ENCODE data around the gene AFF2. TPM values are rescaled to one million over a fixed set of nuclear protein-coding genes. Genes with fewer than 3 reads are reported as not detected.

AFF2 gene
- total and polyA plus RNA-seq, 2 donors (not counting 3 experiments of a cell fraction or from before 2014, with no cell fraction given): 0.03 to 0.07 TPM

DNA sequence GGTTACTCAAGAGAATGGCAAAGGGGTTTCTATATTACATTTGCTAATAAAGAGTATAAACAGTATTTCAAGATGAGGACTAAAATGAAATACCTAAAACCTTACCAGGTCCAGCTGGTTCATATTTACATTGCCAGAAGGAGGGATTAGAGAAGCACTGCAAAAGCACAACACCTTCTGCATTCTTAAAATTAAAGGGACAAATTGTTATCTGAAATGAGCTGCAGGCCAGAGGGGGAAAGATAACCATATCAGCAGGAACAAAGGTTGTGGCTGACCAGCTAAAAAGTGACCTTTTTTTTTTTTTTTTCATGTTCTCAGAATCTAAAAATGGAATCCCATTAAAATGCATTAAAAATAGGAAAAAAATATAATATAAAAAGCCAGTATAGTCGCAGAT, 39.7 kb downstream of the AFF2 start:
- Histone ChIP-seq H3K4me3 (replicated peaks in 1 of 3; ENCODE audit: insufficient read depth in 1 of 3, low read depth in 1 of 3, low read length in 3 of 3) (no peak overlapping the region), H3K27ac (ENCODE audit: insufficient read depth, low read depth, low read length) (no peak overlapping the region), H3K79me2 (ENCODE audit: control insufficient read depth, insufficient read depth, low read length) (no peaks in the 10 kb centered on the region), H3K4me2 (ENCODE audit: insufficient read depth, low read length) (no peak overlapping the region), H3K9ac (replicated peaks; ENCODE audit: extremely low read depth, insufficient read depth, low read length) (no peak overlapping the region), H3K4me1 (ENCODE audit: control insufficient read depth, extremely low read depth, insufficient read depth, low read length) (no peaks in the 10 kb centered on the region), H3K36me3 (ENCODE audit: control insufficient read depth in 2 of 2, extremely low read depth in 1 of 2, insufficient read depth in 2 of 2, low read length in 2 of 2) (no peaks in the 10 kb centered on the region), H4K20me1 (replicated peaks; ENCODE audit: control insufficient read depth, extremely low read depth, insufficient read depth, low read length) (no peaks in the 10 kb centered on the region), H2AFZ (ENCODE audit: low read depth, low read length) (no peak overlapping the region), H3K9me1 (replicated peaks; ENCODE audit: control insufficient read depth, extremely low read depth, insufficient read depth, low read length) (no peaks in the 10 kb centered on the region), H3K9me3 (replicated peaks; ENCODE audit: control insufficient read depth, insufficient read depth, low read length) (no peaks in the 10 kb centered on the region), H3K27me3 (ENCODE audit: control insufficient read depth in 2 of 2, insufficient read depth in 2 of 2, low read length in 2 of 2) (no peaks in the 10 kb centered on the region)
- ChIA-PET POLR2A (no interaction called here), CTCF (interaction anchor here (1.9 kb wide), 1 partner anchor 9 kb away, joined by 12 read pairs; no protein-coding TSS in a partner anchor)
- intact Hi-C loops (cut with micrococcal nuclease): no loop called here
- TF ChIP-seq POLR2A (IDR thresholded peaks at IDR 0.05; ENCODE audit: low read depth, low read length): no peak
- TF ChIP-seq, protein P1, sequence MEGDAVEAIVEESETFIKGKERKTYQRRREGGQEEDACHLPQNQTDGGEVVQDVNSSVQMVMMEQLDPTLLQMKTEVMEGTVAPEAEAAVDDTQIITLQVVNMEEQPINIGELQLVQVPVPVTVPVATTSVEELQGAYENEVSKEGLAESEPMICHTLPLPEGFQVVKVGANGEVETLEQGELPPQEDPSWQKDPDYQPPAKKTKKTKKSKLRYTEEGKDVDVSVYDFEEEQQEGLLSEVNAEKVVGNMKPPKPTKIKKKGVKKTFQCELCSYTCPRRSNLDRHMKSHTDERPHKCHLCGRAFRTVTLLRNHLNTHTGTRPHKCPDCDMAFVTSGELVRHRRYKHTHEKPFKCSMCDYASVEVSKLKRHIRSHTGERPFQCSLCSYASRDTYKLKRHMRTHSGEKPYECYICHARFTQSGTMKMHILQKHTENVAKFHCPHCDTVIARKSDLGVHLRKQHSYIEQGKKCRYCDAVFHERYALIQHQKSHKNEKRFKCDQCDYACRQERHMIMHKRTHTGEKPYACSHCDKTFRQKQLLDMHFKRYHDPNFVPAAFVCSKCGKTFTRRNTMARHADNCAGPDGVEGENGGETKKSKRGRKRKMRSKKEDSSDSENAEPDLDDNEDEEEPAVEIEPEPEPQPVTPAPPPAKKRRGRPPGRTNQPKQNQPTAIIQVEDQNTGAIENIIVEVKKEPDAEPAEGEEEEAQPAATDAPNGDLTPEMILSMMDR (IDR thresholded peaks at IDR 0.05; ENCODE audit: extremely low read depth in 1 of 2, insufficient read depth in 1 of 2, low read depth in 1 of 2, low read length in 2 of 2): no peak
- no peak for DNase-seq (ENCODE audit: low read depth, low spot score)
- no TSS peak for BruUV-seq (replicated peaks)
- FAIRE-seq: no peak
- dilution Hi-C loops (cut with MboI; ENCODE audit: extremely low pct_ligation_motif_present, low sequenced_read_pairs): no loop called here

DNA sequence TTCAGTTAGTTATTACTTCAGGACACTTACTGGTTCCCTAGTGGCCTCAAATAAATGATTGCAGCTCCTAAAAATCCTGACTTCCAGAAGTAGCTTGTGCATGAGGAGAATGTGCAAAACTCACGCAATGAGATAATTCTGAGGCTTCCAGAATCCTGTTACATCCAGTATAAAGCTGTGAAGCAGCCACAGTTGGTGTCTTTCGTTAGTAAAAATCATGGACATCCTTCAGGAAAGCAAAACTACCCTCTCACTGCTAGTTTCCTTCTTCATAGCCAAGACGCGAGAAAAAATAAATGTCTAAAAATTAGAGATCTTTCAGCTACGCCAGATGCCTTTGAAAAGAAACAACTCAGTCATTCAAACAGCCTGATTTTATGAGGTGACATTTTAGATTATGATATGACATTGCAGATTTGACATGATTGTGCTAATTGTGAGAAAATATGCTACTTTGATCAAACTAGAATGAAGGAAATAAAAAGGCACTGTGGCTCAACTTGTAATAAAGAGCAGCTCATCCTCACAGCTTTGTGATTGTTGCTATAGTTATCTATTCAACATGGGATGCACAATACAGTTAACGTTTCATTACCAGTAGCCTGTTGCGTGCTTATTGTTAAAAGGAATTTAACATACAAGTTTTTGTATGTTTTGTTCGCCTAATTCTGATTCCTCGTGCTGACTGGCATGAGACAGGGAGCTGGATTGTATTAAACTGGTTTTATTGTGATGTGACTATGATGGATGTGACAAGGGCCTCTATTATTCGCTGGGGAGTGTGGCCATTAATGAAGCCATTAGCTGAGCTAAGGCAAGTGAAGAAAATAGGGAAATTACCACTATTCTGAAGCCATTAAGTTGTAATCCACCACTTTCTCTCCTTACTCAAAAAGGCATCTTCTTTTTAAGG, 40.5 kb downstream of the AFF2 start:
- H3K79me2 ChIP-seq (ENCODE audit: control insufficient read depth, insufficient read depth, low read length): no peaks in the 10 kb centered on the region
- H3K4me1 ChIP-seq (ENCODE audit: control insufficient read depth, extremely low read depth, insufficient read depth, low read length): no peaks in the 10 kb centered on the region
- H4K20me1 ChIP-seq (replicated peaks; ENCODE audit: control insufficient read depth, extremely low read depth, insufficient read depth, low read length): no peaks in the 10 kb centered on the region
- FAIRE-seq (no peak), DNase-seq (ENCODE audit: low read depth, low spot score) (no peak)
- no peak overlapping the region for H3K27ac ChIP-seq (ENCODE audit: insufficient read depth, low read depth, low read length)
- BruUV-seq (replicated peaks): no TSS peak
- ChIA-PET POLR2A (no interaction called here), CTCF (interaction anchor here (1.9 kb wide), 1 partner anchor 10 kb away, joined by 12 read pairs; no protein-coding TSS in a partner anchor)
- no peaks in the 10 kb centered on the region for H3K9me1 ChIP-seq (replicated peaks; ENCODE audit: control insufficient read depth, extremely low read depth, insufficient read depth, low read length)
- H3K9ac ChIP-seq (replicated peaks; ENCODE audit: extremely low read depth, insufficient read depth, low read length): no peak overlapping the region
- dilution Hi-C loops (cut with MboI; ENCODE audit: extremely low pct_ligation_motif_present, low sequenced_read_pairs): no loop called here
- no peak overlapping the region for H2AFZ ChIP-seq (ENCODE audit: low read depth, low read length)
- H3K27me3 ChIP-seq (ENCODE audit: control insufficient read depth in 2 of 2, insufficient read depth in 2 of 2, low read length in 2 of 2): no peaks in the 10 kb centered on the region
- H3K36me3 ChIP-seq (ENCODE audit: control insufficient read depth in 2 of 2, extremely low read depth in 1 of 2, insufficient read depth in 2 of 2, low read length in 2 of 2): no peaks in the 10 kb centered on the region
- no peaks in the 10 kb centered on the region for H3K9me3 ChIP-seq (replicated peaks; ENCODE audit: control insufficient read depth, insufficient read depth, low read length)
- TF ChIP-seq POLR2AphosphoS5 (IDR thresholded peaks at IDR 0.05; ENCODE audit: insufficient read depth, low read depth, low read length): no peak
- no peak for TF ChIP-seq EZH2 (IDR thresholded peaks at IDR 0.05; ENCODE audit: borderline replicate concordance, low read depth, low read length, severe bottlenecking)
- no peak for TF ChIP-seq POLR2A (IDR thresholded peaks at IDR 0.05; ENCODE audit: low read depth, low read length)
- TF ChIP-seq, protein P1 (IDR thresholded peaks at IDR 0.05; ENCODE audit: extremely low read depth in 1 of 2, insufficient read depth in 1 of 2, low read depth in 1 of 2, low read length in 2 of 2): no peak
- TF ChIP-seq JUN (IDR thresholded peaks at IDR 0.05; ENCODE audit: borderline replicate concordance, insufficient read depth, insufficient read length, low read depth): no peak
- TF ChIP-seq GATA2 (IDR thresholded peaks at IDR 0.05; ENCODE audit: insufficient read depth, insufficient read length, low read depth, low read length): no peak
- no peak for TF ChIP-seq MYC (IDR thresholded peaks at IDR 0.05; ENCODE audit: low read depth, low read length)
- no peak for TF ChIP-seq FOS (IDR thresholded peaks at IDR 0.05; ENCODE audit: borderline replicate concordance, insufficient read depth, low read length)
- TF ChIP-seq MAX (IDR thresholded peaks at IDR 0.05; ENCODE audit: insufficient read depth, insufficient read length): no peak
- no peak overlapping the region for H3K4me3 ChIP-seq (replicated peaks in 1 of 3; ENCODE audit: insufficient read depth in 1 of 3, low read depth in 1 of 3, low read length in 3 of 3)
- intact Hi-C loops (cut with micrococcal nuclease): no loop called here
- H3K4me2 ChIP-seq (ENCODE audit: insufficient read depth, low read length): no peak overlapping the region

Measured in endothelial cell of umbilical vein (primary cell).